ENCODE results near the gene E2F3. TPM values are rescaled to one million over a fixed set of nuclear protein-coding genes. Genes with fewer than 3 reads are reported as not detected.
A peak's percentile ranks its signal among the peaks of the same experiment; 100 is the strongest.

Gene E2F3
- total RNA-seq, 1 donor from 2014 or later, result 27.4 TPM

- Histone ChIP-seq H3K27me3 (ENCODE audit: insufficient read depth, low read length) (no peaks in the 10 kb centered on the region), H3K9me3 (ENCODE audit: insufficient read depth, low read depth, low read length) (no peaks in the 10 kb centered on the region), H3K4me1 (ENCODE audit: insufficient read depth, low read length) (no peaks in the 10 kb centered on the region), H3K79me2 (ENCODE audit: insufficient read depth, low read length) (peaks cover 34% of the 10 kb centered on the region), H3K4me2 (ENCODE audit: low read length) (no peak overlapping the region), H3K4me3 (ENCODE audit: insufficient read depth, low read depth, low read length) (no peak overlapping the region), H3K36me3 (ENCODE audit: insufficient read depth, low read length) (peaks cover 41% of the 10 kb centered on the region), H2AFZ (ENCODE audit: low read depth, low read length) (no peak overlapping the region), H4K20me1 (ENCODE audit: insufficient read depth, low read length) (peaks cover 48% of the 10 kb centered on the region), H3K27ac (ENCODE audit: low read depth, low read length) (no peak overlapping the region), H3K9ac (ENCODE audit: low read length) (no peak overlapping the region)
- TF ChIP-seq EZH2 (IDR thresholded peaks at IDR 0.05; ENCODE audit: insufficient read depth, low read length), result no peak
- no peak for TF ChIP-seq CTCF (IDR thresholded peaks at IDR 0.05; ENCODE audit: insufficient read depth, low read depth, low read length)
- no peak for FAIRE-seq
- Mint-ChIP-seq H3K9me3 (ENCODE audit: unreplicated experiment) (peaks cover 1% of the 10 kb centered on the region), H3K4me3 (ENCODE audit: unreplicated experiment) (no peak overlapping the region), H3K36me3 (ENCODE audit: low read depth, unreplicated experiment) (peaks cover 11% of the 10 kb centered on the region), H3K27me3 (ENCODE audit: low read depth, unreplicated experiment) (no peaks in the 10 kb centered on the region), H3K27ac (ENCODE audit: unreplicated experiment) (no peak overlapping the region), H3K4me1 (ENCODE audit: low read depth, unreplicated experiment) (no peaks in the 10 kb centered on the region)
- no peak for DNase-seq (ENCODE audit: low read depth)
Measured at GRCh38 chr6:20481281-20481680, 79.6 kb downstream of the E2F3 start.

GRCh38 chr6:20483887-20484497, 82.3 kb downstream of the E2F3 start:
- no peaks in the 10 kb centered on the region for H3K4me1 ChIP-seq (ENCODE audit: insufficient read depth, low read length)
- DNase-seq (ENCODE audit: low read depth) (no peak), FAIRE-seq (no peak)
- no peak overlapping the region for H3K4me3 ChIP-seq (ENCODE audit: insufficient read depth, low read depth, low read length)
- H3K36me3 ChIP-seq (ENCODE audit: insufficient read depth, low read length), result peaks cover 55% of the 10 kb centered on the region
- no peak overlapping the region for H2AFZ ChIP-seq (ENCODE audit: low read depth, low read length)
- Mint-ChIP-seq H3K27me3 (ENCODE audit: low read depth, unreplicated experiment) (no peaks in the 10 kb centered on the region), H3K27ac (ENCODE audit: unreplicated experiment) (no peak overlapping the region), H3K4me3 (ENCODE audit: unreplicated experiment) (no peak overlapping the region), H3K36me3 (ENCODE audit: low read depth, unreplicated experiment) (peaks cover 18% of the 10 kb centered on the region), H3K4me1 (ENCODE audit: low read depth, unreplicated experiment) (peaks cover 14% of the 10 kb centered on the region), H3K9me3 (ENCODE audit: unreplicated experiment) (no peaks in the 10 kb centered on the region)
- no peak overlapping the region for H3K9ac ChIP-seq (ENCODE audit: low read length)
- H3K4me2 ChIP-seq (ENCODE audit: low read length), result no peak overlapping the region
- peaks cover 35% of the 10 kb centered on the region for H4K20me1 ChIP-seq (ENCODE audit: insufficient read depth, low read length)
- H3K27ac ChIP-seq (ENCODE audit: low read depth, low read length), result no peak overlapping the region
- H3K79me2 ChIP-seq (ENCODE audit: insufficient read depth, low read length), result peaks cover 14% of the 10 kb centered on the region
- no peak for TF ChIP-seq CTCF (IDR thresholded peaks at IDR 0.05; ENCODE audit: insufficient read depth, low read depth, low read length)
- no peak for TF ChIP-seq EZH2 (IDR thresholded peaks at IDR 0.05; ENCODE audit: insufficient read depth, low read length)
- no peaks in the 10 kb centered on the region for H3K27me3 ChIP-seq (ENCODE audit: insufficient read depth, low read length)
- H3K9me3 ChIP-seq (ENCODE audit: insufficient read depth, low read depth, low read length), result no peaks in the 10 kb centered on the region

- Mint-ChIP-seq H3K36me3 (ENCODE audit: low read depth, unreplicated experiment) (peaks cover 30% of the 10 kb centered on the region), H3K27ac (ENCODE audit: unreplicated experiment) (peak overlapping the region; percentile 72), H3K9me3 (ENCODE audit: unreplicated experiment) (no peaks in the 10 kb centered on the region), H3K4me3 (ENCODE audit: unreplicated experiment) (no peak overlapping the region), H3K27me3 (ENCODE audit: low read depth, unreplicated experiment) (no peaks in the 10 kb centered on the region), H3K4me1 (ENCODE audit: low read depth, unreplicated experiment) (peaks cover 14% of the 10 kb centered on the region)
- no peaks in the 10 kb centered on the region for H3K4me1 ChIP-seq (ENCODE audit: insufficient read depth, low read length)
- H2AFZ ChIP-seq (ENCODE audit: low read depth, low read length), result no peak overlapping the region
- no peak overlapping the region for H3K9ac ChIP-seq (ENCODE audit: low read length)
- H3K79me2 ChIP-seq (ENCODE audit: insufficient read depth, low read length), result no peaks in the 10 kb centered on the region
- no peak overlapping the region for H3K27ac ChIP-seq (ENCODE audit: low read depth, low read length)
- H3K4me3 ChIP-seq (ENCODE audit: insufficient read depth, low read depth, low read length), result no peak overlapping the region
- H3K4me2 ChIP-seq (ENCODE audit: low read length), result no peak overlapping the region
- no peaks in the 10 kb centered on the region for H3K27me3 ChIP-seq (ENCODE audit: insufficient read depth, low read length)
- peaks cover 22% of the 10 kb centered on the region for H4K20me1 ChIP-seq (ENCODE audit: insufficient read depth, low read length)
- TF ChIP-seq CTCF (IDR thresholded peaks at IDR 0.05; ENCODE audit: insufficient read depth, low read depth, low read length) (no peak), EZH2 (IDR thresholded peaks at IDR 0.05; ENCODE audit: insufficient read depth, low read length) (no peak)
- DNase-seq (ENCODE audit: low read depth) (peak; percentile 47), FAIRE-seq (no peak)
- H3K9me3 ChIP-seq (ENCODE audit: insufficient read depth, low read depth, low read length), result no peaks in the 10 kb centered on the region
- H3K36me3 ChIP-seq (ENCODE audit: insufficient read depth, low read length), result peaks cover 60% of the 10 kb centered on the region
Measured at GRCh38 chr6:20486641-20487040, 85.0 kb downstream of the E2F3 start.

Measured in astrocyte (in vitro differentiated cells and primary cell).